ENCODE measurements around the gene EGFL6.

DNA sequence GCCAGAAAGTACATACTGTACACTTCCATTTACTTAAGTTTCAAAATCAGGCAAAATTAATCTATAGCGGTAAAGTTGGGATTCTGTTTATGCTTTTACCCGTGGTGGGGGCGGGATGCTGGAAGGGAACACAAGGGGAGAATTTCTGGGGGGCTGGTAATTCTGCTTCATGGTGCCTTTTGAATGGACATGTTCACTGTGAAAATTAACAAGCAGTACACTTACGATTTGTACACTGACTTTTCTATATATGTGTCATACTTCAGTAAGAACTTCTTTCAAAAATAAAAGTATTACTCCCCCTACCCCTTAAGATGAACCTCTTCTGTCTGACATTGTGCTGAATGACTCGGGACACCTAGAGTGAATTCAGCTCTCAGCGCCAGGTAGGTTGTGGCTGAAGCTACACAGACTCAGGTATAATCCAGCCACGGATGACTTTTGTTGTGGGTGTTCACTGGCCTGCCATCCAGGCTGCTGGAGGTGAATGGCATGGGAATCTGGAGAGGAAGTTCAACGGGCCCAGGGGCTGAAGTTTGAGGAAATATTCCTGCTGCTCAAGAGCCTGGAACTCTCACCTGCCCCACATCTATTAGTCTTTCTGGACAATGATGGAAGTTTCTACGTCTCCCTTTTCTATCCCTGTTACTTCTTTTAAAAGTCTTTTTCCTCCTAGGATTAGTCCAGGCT is 76.2 kb downstream of the EGFL6 start:
- TF ChIP-seq, protein P1, sequence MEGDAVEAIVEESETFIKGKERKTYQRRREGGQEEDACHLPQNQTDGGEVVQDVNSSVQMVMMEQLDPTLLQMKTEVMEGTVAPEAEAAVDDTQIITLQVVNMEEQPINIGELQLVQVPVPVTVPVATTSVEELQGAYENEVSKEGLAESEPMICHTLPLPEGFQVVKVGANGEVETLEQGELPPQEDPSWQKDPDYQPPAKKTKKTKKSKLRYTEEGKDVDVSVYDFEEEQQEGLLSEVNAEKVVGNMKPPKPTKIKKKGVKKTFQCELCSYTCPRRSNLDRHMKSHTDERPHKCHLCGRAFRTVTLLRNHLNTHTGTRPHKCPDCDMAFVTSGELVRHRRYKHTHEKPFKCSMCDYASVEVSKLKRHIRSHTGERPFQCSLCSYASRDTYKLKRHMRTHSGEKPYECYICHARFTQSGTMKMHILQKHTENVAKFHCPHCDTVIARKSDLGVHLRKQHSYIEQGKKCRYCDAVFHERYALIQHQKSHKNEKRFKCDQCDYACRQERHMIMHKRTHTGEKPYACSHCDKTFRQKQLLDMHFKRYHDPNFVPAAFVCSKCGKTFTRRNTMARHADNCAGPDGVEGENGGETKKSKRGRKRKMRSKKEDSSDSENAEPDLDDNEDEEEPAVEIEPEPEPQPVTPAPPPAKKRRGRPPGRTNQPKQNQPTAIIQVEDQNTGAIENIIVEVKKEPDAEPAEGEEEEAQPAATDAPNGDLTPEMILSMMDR (conservative IDR thresholded peaks at IDR 0.05; ENCODE audit: low read depth, low read length), result no peak
- TF ChIP-seq, protein P2, sequence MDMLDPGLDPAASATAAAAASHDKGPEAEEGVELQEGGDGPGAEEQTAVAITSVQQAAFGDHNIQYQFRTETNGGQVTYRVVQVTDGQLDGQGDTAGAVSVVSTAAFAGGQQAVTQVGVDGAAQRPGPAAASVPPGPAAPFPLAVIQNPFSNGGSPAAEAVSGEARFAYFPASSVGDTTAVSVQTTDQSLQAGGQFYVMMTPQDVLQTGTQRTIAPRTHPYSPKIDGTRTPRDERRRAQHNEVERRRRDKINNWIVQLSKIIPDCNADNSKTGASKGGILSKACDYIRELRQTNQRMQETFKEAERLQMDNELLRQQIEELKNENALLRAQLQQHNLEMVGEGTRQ (IDR thresholded peaks at IDR 0.05; ENCODE audit: low read depth, low read length), result no peak
- no peak for TF ChIP-seq POLR2A (IDR thresholded peaks at IDR 0.05; ENCODE audit: low read depth, low read length)
- no peak for TF ChIP-seq FOS (IDR thresholded peaks at IDR 0.05; ENCODE audit: low read depth, low read length)
- TF ChIP-seq BHLHE40 (IDR thresholded peaks at IDR 0.05; ENCODE audit: low read depth, low read length), result no peak
- TF ChIP-seq SMC3 (IDR thresholded peaks at IDR 0.05; ENCODE audit: low read depth, low read length), result no peak
- TF ChIP-seq, protein P3, sequence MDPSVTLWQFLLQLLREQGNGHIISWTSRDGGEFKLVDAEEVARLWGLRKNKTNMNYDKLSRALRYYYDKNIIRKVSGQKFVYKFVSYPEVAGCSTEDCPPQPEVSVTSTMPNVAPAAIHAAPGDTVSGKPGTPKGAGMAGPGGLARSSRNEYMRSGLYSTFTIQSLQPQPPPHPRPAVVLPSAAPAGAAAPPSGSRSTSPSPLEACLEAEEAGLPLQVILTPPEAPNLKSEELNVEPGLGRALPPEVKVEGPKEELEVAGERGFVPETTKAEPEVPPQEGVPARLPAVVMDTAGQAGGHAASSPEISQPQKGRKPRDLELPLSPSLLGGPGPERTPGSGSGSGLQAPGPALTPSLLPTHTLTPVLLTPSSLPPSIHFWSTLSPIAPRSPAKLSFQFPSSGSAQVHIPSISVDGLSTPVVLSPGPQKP (IDR thresholded peaks at IDR 0.05; ENCODE audit: borderline replicate concordance, low read depth, low read length), result no peak
- TF ChIP-seq NFE2L2 (IDR thresholded peaks at IDR 0.05; ENCODE audit: low read depth, low read length), result no peak
- TF ChIP-seq RCOR1 (IDR thresholded peaks at IDR 0.05; ENCODE audit: insufficient replicate concordance, low read length), result no peak
- TF ChIP-seq CHD1 (IDR thresholded peaks at IDR 0.05; ENCODE audit: low read depth, low read length), result no peak

All from IMR-90 (cell line).